Fibroblast of lung (primary cell): ENCODE data around the gene CACNA2D3. TPM values are rescaled to one million over a fixed set of nuclear protein-coding genes. Genes with fewer than 3 reads are reported as not detected.

Source experiments
- DNase-seq, 2 donors: peaks; one replicate each; pipeline versions ENCODE4 v3.0.0 to v3.0.0-alpha.2; 2010; ENCODE audit warnings: low read depth in 2 of 2
- H2AFZ ChIP-seq: 2 replicates; pipeline ENCODE4 v1.5.1; 2012; ENCODE audit warnings: low read length, control low read depth, inconsistent platforms
- H3K27ac ChIP-seq: 2 replicates; pipeline ENCODE4 v1.5.1; 2011; ENCODE audit warnings: low read length, control low read depth; ENCODE audit not compliant: insufficient read depth
- H3K27me3 ChIP-seq: 2 replicates; pipeline ENCODE4 v1.5.1; 2011; ENCODE audit warnings: mild to moderate bottlenecking, low read length; ENCODE audit not compliant: control insufficient read depth, insufficient read depth
- H3K36me3 ChIP-seq: 2 replicates; pipeline ENCODE4 v1.5.1; 2011; ENCODE audit warnings: low read length; ENCODE audit not compliant: control insufficient read depth, insufficient read depth
- H3K4me1 ChIP-seq: 2 replicates; pipeline ENCODE4 v1.5.1; 2011; ENCODE audit warnings: low read length; ENCODE audit not compliant: control insufficient read depth, insufficient read depth; ENCODE audit errors: extremely low read depth
- H3K4me2 ChIP-seq: 2 replicates; pipeline ENCODE4 v1.5.1; 2011; ENCODE audit warnings: low read length, control low read depth; ENCODE audit not compliant: insufficient read depth; ENCODE audit errors: extremely low read depth
- H3K4me3 ChIP-seq, 4 experiments: fragments of 200-600 bp in 1 of 4; sonication (generic) in 1 of 4; replicated peaks in 1 of 4; 2 replicates each; pipeline ENCODE4 v1.5.1; 2011 to 2016; ENCODE audit warnings: low read length in 4 of 4, low read depth in 3 of 4, mild to moderate bottlenecking in 3 of 4, control low read depth in 2 of 4, inconsistent platforms in 1 of 4, mixed read lengths in 1 of 4; ENCODE audit not compliant: insufficient read depth in 1 of 4; ENCODE audit errors: control extremely low read depth in 1 of 4
- H3K79me2 ChIP-seq: 2 replicates; pipeline ENCODE4 v1.5.1; 2012; ENCODE audit warnings: mild to moderate bottlenecking, low read length, inconsistent platforms; ENCODE audit not compliant: control insufficient read depth, insufficient read depth
- H3K9ac ChIP-seq: 2 replicates; pipeline ENCODE4 v1.5.1; 2011; ENCODE audit warnings: mild to moderate bottlenecking, low read length, control low read depth; ENCODE audit not compliant: insufficient read depth
- H3K9me3 ChIP-seq: 2 replicates; pipeline ENCODE4 v1.5.1; 2012; ENCODE audit warnings: low read depth, low read length; ENCODE audit not compliant: control insufficient read depth, insufficient read depth
- H4K20me1 ChIP-seq: 2 replicates; pipeline ENCODE4 v1.5.1; 2011; ENCODE audit warnings: low read length; ENCODE audit not compliant: control insufficient read depth, insufficient read depth; ENCODE audit errors: extremely low read depth
- EZH2 ChIP-seq: IDR thresholded peaks from 2 replicates; pipeline ENCODE4 v1.5.1; 2012; ENCODE audit warnings: low read length, control low read depth, mild to moderate bottlenecking; ENCODE audit errors: missing control alignments
- polyA plus RNA-seq, 2 donors: library from polyadenylated mRNA; depleted of rRNA in 1 of 2; stranded (reverse) in 1 of 2; unstranded in 1 of 2; fragments of >200 nt; gene quantifications; 2 replicates each; pipeline ENCODE4 v1.2.1, GENCODE V29; 2011 to 2012; ENCODE audit warnings: missing spikeins in 1 of 2
- total RNA-seq: library from RNA; depleted of rRNA; stranded (reverse); fragments of >200 nt; gene quantifications from 2 replicates; pipeline ENCODE4 v1.2.1, GENCODE V29; 2014
- TF ChIP-seq, protein P1 (sequence below), 2 donors: IDR thresholded peaks in 1 of 2; conservative IDR thresholded peaks in 1 of 2; 1 replicate in 1 of 2; 2 replicates in 1 of 2; pipeline ENCODE4 v1.5.1; 2011 to 2012; ENCODE audit warnings: low read length in 2 of 2, control low read depth in 1 of 2, inconsistent platforms in 1 of 2, low read depth in 1 of 2, mild to moderate bottlenecking in 1 of 2

The CACNA2D3 gene
- total and polyA plus RNA-seq, 2 donors (not counting 1 experiment from before 2014, with no cell fraction given): 1.8 to 11.5 TPM

DNA sequence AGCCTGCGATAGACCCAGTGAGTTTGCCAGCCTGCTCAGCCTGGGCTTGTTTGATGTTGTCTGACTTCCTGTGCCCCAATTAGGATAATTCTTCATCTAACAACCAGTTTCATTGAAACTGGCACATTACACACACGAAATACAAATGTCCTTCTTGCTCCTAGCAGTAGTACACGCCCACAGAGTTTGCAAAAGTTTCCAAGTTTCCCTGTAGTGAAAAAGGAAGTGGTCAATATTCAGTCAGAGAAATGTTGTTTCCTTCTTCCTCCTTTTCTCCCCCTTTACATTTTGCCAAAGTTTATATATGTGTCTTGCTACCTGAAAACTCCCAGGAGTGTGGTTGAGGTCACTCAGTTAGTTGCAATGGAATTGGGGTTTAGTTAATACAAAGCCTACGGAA is 863.9 kb downstream of the CACNA2D3 start:
- H3K27me3 ChIP-seq: no peaks in the 10 kb centered on the region
- no peak overlapping the region for H3K9ac ChIP-seq
- H3K9me3 ChIP-seq: no peaks in the 10 kb centered on the region
- no peaks in the 10 kb centered on the region for H3K36me3 ChIP-seq
- H2AFZ ChIP-seq: no peak overlapping the region
- H3K79me2 ChIP-seq: no peaks in the 10 kb centered on the region
- peaks cover 3% of the 10 kb centered on the region for H3K4me1 ChIP-seq
- H3K4me3 ChIP-seq: no peak overlapping the region
- TF ChIP-seq, protein P1, sequence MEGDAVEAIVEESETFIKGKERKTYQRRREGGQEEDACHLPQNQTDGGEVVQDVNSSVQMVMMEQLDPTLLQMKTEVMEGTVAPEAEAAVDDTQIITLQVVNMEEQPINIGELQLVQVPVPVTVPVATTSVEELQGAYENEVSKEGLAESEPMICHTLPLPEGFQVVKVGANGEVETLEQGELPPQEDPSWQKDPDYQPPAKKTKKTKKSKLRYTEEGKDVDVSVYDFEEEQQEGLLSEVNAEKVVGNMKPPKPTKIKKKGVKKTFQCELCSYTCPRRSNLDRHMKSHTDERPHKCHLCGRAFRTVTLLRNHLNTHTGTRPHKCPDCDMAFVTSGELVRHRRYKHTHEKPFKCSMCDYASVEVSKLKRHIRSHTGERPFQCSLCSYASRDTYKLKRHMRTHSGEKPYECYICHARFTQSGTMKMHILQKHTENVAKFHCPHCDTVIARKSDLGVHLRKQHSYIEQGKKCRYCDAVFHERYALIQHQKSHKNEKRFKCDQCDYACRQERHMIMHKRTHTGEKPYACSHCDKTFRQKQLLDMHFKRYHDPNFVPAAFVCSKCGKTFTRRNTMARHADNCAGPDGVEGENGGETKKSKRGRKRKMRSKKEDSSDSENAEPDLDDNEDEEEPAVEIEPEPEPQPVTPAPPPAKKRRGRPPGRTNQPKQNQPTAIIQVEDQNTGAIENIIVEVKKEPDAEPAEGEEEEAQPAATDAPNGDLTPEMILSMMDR (conservative IDR thresholded peaks at IDR 0.05 in 1 of 2, IDR thresholded peaks at IDR 0.05 in 1 of 2; ENCODE audit: low read depth in 1 of 2, low read length in 2 of 2): no peak
- TF ChIP-seq EZH2: no peak
- H4K20me1 ChIP-seq: no peaks in the 10 kb centered on the region
- no peak overlapping the region for H3K27ac ChIP-seq
- DNase-seq: no peak
- H3K4me2 ChIP-seq: no peak overlapping the region

DNA sequence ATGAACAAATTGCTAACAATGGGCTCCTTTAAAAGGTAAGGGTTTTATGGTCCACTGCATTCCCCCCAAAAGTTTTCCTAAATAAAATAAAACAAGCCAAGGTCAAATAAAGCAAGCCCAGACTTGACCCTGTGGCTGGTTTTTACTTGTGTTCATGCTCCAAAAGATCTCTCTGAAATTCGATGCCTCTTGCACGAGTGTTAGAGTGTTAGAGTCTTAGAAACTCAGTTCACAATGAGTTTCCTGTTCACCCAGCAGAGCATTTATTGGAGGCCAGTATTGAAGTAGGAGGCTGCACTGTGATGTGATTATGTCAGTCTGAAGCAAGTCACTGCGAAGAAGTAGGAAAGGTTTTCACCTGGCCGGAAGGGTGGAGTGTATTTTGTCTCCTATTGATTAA is 865.4 kb downstream of the CACNA2D3 start:
- no peak overlapping the region for H3K9ac ChIP-seq
- H3K79me2 ChIP-seq: no peaks in the 10 kb centered on the region
- H3K9me3 ChIP-seq: no peaks in the 10 kb centered on the region
- no peak for DNase-seq
- no peaks in the 10 kb centered on the region for H3K36me3 ChIP-seq
- H4K20me1 ChIP-seq: no peaks in the 10 kb centered on the region
- H3K27ac ChIP-seq: no peak overlapping the region
- no peak overlapping the region for H2AFZ ChIP-seq
- no peak overlapping the region for H3K4me3 ChIP-seq
- H3K4me2 ChIP-seq: no peak overlapping the region
- H3K4me1 ChIP-seq: peaks cover 3% of the 10 kb centered on the region
- TF ChIP-seq, protein P1 (conservative IDR thresholded peaks at IDR 0.05 in 1 of 2, IDR thresholded peaks at IDR 0.05 in 1 of 2; ENCODE audit: low read depth in 1 of 2, low read length in 2 of 2): no peak
- TF ChIP-seq EZH2: no peak
- no peaks in the 10 kb centered on the region for H3K27me3 ChIP-seq

DNA sequence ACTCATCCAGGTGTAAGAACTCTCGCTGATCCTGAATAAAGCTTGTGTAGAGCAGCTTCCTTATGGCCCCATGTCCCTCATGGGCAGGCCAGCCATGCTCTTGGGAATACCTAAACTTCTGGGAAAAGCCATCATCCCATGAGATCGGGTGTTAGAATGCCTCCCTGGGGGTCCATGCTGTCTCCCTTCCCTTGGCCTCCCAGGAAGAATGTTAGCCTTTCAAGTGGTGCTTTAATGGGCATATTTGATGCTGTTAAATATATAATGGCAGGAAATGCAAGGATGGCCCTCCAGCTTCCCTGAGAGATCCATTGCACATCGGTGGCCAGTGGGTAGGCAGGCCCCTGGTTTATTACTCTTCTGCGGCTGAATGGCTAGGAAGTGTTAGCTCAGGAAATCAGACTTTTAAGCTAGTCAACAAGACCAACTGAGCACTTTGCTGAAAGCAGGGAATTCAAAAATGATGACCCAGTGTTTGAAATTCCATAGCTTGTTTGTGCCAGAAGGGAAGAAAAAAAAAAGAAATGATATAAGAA is 866.0 kb downstream of the CACNA2D3 start:
- TF ChIP-seq EZH2: no peak
- TF ChIP-seq, protein P1 (conservative IDR thresholded peaks at IDR 0.05 in 1 of 2, IDR thresholded peaks at IDR 0.05 in 1 of 2; ENCODE audit: low read depth in 1 of 2, low read length in 2 of 2): no peak
- no peaks in the 10 kb centered on the region for H3K36me3 ChIP-seq
- no peaks in the 10 kb centered on the region for H3K27me3 ChIP-seq
- no peaks in the 10 kb centered on the region for H3K9me3 ChIP-seq
- H3K4me1 ChIP-seq: peaks cover 3% of the 10 kb centered on the region
- H2AFZ ChIP-seq: no peak overlapping the region
- H3K79me2 ChIP-seq: no peaks in the 10 kb centered on the region
- H3K4me2 ChIP-seq: no peak overlapping the region
- H3K9ac ChIP-seq: no peak overlapping the region
- no peak overlapping the region for H3K4me3 ChIP-seq
- no peak overlapping the region for H3K27ac ChIP-seq
- H4K20me1 ChIP-seq: no peaks in the 10 kb centered on the region
- no peak for DNase-seq
